Measurements from ENCODE around the gene CLEC7A.

DNA sequence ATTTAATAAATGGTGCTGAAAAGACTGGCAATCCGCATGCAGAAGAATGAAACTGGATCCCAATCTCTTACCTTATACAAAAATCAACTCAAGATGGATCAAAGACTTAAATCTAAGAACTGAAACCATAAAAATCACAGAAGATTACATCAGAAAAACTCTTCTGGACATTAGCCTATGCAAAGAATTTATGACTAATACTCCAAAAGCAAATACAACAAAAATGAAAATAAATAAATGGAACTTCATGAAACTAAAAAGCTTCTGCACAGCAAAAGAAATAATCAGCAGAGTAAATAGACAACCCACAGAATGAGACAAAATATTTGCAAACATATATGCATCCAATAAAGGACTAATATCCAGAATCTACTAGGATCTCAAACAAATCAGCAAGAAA, 16.9 kb downstream of the CLEC7A start:
- TF ChIP-seq, protein P1, sequence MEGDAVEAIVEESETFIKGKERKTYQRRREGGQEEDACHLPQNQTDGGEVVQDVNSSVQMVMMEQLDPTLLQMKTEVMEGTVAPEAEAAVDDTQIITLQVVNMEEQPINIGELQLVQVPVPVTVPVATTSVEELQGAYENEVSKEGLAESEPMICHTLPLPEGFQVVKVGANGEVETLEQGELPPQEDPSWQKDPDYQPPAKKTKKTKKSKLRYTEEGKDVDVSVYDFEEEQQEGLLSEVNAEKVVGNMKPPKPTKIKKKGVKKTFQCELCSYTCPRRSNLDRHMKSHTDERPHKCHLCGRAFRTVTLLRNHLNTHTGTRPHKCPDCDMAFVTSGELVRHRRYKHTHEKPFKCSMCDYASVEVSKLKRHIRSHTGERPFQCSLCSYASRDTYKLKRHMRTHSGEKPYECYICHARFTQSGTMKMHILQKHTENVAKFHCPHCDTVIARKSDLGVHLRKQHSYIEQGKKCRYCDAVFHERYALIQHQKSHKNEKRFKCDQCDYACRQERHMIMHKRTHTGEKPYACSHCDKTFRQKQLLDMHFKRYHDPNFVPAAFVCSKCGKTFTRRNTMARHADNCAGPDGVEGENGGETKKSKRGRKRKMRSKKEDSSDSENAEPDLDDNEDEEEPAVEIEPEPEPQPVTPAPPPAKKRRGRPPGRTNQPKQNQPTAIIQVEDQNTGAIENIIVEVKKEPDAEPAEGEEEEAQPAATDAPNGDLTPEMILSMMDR (IDR thresholded peaks at IDR 0.05), result no peak
- no peak for TF ChIP-seq POLR2AphosphoS5 (IDR thresholded peaks at IDR 0.05; ENCODE audit: low read depth, low read length)
- TF ChIP-seq, protein P2, sequence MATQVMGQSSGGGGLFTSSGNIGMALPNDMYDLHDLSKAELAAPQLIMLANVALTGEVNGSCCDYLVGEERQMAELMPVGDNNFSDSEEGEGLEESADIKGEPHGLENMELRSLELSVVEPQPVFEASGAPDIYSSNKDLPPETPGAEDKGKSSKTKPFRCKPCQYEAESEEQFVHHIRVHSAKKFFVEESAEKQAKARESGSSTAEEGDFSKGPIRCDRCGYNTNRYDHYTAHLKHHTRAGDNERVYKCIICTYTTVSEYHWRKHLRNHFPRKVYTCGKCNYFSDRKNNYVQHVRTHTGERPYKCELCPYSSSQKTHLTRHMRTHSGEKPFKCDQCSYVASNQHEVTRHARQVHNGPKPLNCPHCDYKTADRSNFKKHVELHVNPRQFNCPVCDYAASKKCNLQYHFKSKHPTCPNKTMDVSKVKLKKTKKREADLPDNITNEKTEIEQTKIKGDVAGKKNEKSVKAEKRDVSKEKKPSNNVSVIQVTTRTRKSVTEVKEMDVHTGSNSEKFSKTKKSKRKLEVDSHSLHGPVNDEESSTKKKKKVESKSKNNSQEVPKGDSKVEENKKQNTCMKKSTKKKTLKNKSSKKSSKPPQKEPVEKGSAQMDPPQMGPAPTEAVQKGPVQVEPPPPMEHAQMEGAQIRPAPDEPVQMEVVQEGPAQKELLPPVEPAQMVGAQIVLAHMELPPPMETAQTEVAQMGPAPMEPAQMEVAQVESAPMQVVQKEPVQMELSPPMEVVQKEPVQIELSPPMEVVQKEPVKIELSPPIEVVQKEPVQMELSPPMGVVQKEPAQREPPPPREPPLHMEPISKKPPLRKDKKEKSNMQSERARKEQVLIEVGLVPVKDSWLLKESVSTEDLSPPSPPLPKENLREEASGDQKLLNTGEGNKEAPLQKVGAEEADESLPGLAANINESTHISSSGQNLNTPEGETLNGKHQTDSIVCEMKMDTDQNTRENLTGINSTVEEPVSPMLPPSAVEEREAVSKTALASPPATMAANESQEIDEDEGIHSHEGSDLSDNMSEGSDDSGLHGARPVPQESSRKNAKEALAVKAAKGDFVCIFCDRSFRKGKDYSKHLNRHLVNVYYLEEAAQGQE (IDR thresholded peaks at IDR 0.05; ENCODE audit: insufficient read depth in 1 of 2, low read depth in 2 of 2, low read length in 1 of 2), result no peak
- TF ChIP-seq TCF7L2 (IDR thresholded peaks at IDR 0.05; ENCODE audit: low read depth, low read length), result no peak

Data from Panc1 (cell line).